AG04450 (cell line): ENCODE results near the gene OAT. TPM values are rescaled to one million over a fixed set of nuclear protein-coding genes. Genes with fewer than 3 reads are reported as not detected.

ENCODE experiments used
- CTCF ChIA-PET: fragments of 300-600, 350-600 bp; formaldehyde crosslinking; extraction: SDS; loops from one replicate; lab custom pipeline; 2022; ENCODE audit warnings: antibody characterized with exemption, inconsistent platforms; lab: Charles Lee
- POLR2A ChIA-PET: fragments of 350-600 bp; formaldehyde crosslinking; extraction: SDS; loops from one replicate; lab custom pipeline; 2021; ENCODE audit warnings: antibody characterized with exemption, inconsistent platforms; lab: Yijun Ruan, JAX
- DNase-seq: peaks from one replicate; pipeline ENCODE4 v3.0.0-alpha.2; 2011; ENCODE audit warnings: low read depth, low spot score
- H3K27ac ChIP-seq: one replicate; pipeline ENCODE4 v1.5.1; 2012; ENCODE audit warnings: low read depth, low read length, control low read depth
- H3K27me3 ChIP-seq: one replicate; pipeline ENCODE4 v1.6.0; 2012; ENCODE audit warnings: low read length; ENCODE audit not compliant: control insufficient read depth, insufficient read depth
- H3K4me3 ChIP-seq: 2 replicates; pipeline ENCODE4 v1.5.1; 2011; ENCODE audit warnings: mild to moderate bottlenecking, low read depth, low read length, control low read depth
- H3K9me3 ChIP-seq: 2 replicates; pipeline ENCODE4 v1.5.1; 2012; ENCODE audit warnings: low read length; ENCODE audit not compliant: control insufficient read depth, insufficient read depth
- CTCF ChIP-seq: IDR thresholded peaks from 2 replicates; pipeline ENCODE4 v1.5.1; 2011; ENCODE audit warnings: low read depth, low read length, control low read depth, inconsistent platforms
- polyA plus RNA-seq: library from polyadenylated mRNA; depleted of rRNA; stranded (reverse); fragments of >200 nt; gene quantifications from 2 replicates; pipeline ENCODE4 v1.2.3, GENCODE V29; 2011

Gene OAT
- polyA plus RNA-seq, 1 experiment: 182 TPM

- Histone ChIP-seq H3K27ac (no peak overlapping the region), H3K9me3 (no peaks in the 10 kb centered on the region), H3K27me3 (peaks cover 8% of the 10 kb centered on the region), H3K4me3 (no peak overlapping the region)
- DNase-seq: no peak
- POLR2A ChIA-PET: no interaction called here
- no peak for TF ChIP-seq CTCF
- CTCF ChIA-PET: interaction anchor here (2.8 kb wide), 1 partner anchor 9 kb away, joined by 23 read pairs; no protein-coding TSS in a partner anchor
Observed at GRCh38 chr10:124380256-124380995, 38.3 kb downstream of the OAT start.

GRCh38 chr10:124379609-124380193 lies 39.0 kb downstream of the OAT start:
- ChIA-PET POLR2A (no interaction called here), CTCF (interaction anchor here (2.8 kb wide), 1 partner anchor 10 kb away, joined by 23 read pairs; no protein-coding TSS in a partner anchor)
- TF ChIP-seq CTCF: no peak
- Histone ChIP-seq H3K27ac (no peak overlapping the region), H3K27me3 (peaks cover 8% of the 10 kb centered on the region), H3K4me3 (no peak overlapping the region), H3K9me3 (no peaks in the 10 kb centered on the region)
- no peak for DNase-seq

GRCh38 chr10:124378881-124379471 lies 39.7 kb downstream of the OAT start:
- CTCF ChIA-PET: interaction anchor here (2.8 kb wide), 1 partner anchor 10 kb away, joined by 23 read pairs; no protein-coding TSS in a partner anchor
- Histone ChIP-seq H3K9me3 (no peaks in the 10 kb centered on the region), H3K4me3 (no peak overlapping the region), H3K27me3 (peaks cover 10% of the 10 kb centered on the region), H3K27ac (no peak overlapping the region)
- DNase-seq: no peak
- POLR2A ChIA-PET: no interaction called here
- no peak for TF ChIP-seq CTCF

GRCh38 chr10:124378271-124378670 lies 40.5 kb downstream of the OAT start:
- POLR2A ChIA-PET: no interaction called here
- DNase-seq: no peak
- no peaks in the 10 kb centered on the region for H3K9me3 ChIP-seq
- H3K27me3 ChIP-seq: peaks cover 10% of the 10 kb centered on the region
- TF ChIP-seq CTCF: no peak
- H3K27ac ChIP-seq: no peak overlapping the region
- CTCF ChIA-PET: interaction anchor here (2.8 kb wide), 1 partner anchor 11 kb away, joined by 23 read pairs; no protein-coding TSS in a partner anchor
- no peak overlapping the region for H3K4me3 ChIP-seq

GRCh38 chr10:124377101-124377500 lies 41.6 kb downstream of the OAT start:
- H3K9me3 ChIP-seq: no peaks in the 10 kb centered on the region
- no peak overlapping the region for H3K27ac ChIP-seq
- H3K4me3 ChIP-seq: no peak overlapping the region
- no peak for DNase-seq
- no peak for TF ChIP-seq CTCF
- ChIA-PET CTCF (no interaction called here), POLR2A (no interaction called here)
- H3K27me3 ChIP-seq: peaks cover 16% of the 10 kb centered on the region
